ENCODE measurements around the gene BPIFB2.

Gene BPIFB2

GRCh38 chr20:33012327-33013189 lies 5.1 kb downstream of the BPIFB2 start:
- Histone ChIP-seq H3K9me3 (ENCODE audit: control extremely low read depth in 1 of 5, control insufficient read depth in 4 of 5, insufficient read depth in 2 of 5, low read depth in 1 of 5, low read length in 4 of 5) (no peaks in the 10 kb centered on the region), H3K4me1 (ENCODE audit: control extremely low read depth in 1 of 4, control insufficient read depth in 4 of 4, insufficient read depth in 4 of 4, low read length in 3 of 4) (no peaks in the 10 kb centered on the region), H3K36me3 (ENCODE audit: control insufficient read depth in 4 of 4, insufficient read depth in 4 of 4, low read length in 3 of 4) (no peaks in the 10 kb centered on the region), H3K27me3 (replicated peaks in 2 of 5; ENCODE audit: control insufficient read depth in 4 of 5, insufficient read depth in 5 of 5, low read length in 4 of 5) (no peaks in the 10 kb centered on the region), H3K4me3 (ENCODE audit: control insufficient read depth in 1 of 7, extremely low read depth in 1 of 7, insufficient read depth in 4 of 7, low read depth in 2 of 7, low read length in 6 of 7) (no peak overlapping the region), H3K27ac (ENCODE audit: insufficient read depth in 1 of 2, low read depth in 1 of 2, low read length in 2 of 2, poor library complexity in 1 of 2, severe bottlenecking in 2 of 2) (no peak overlapping the region)
- ChIA-PET POLR2A (no interaction called here), CTCF (interaction anchor here (0.9 to 1.3 kb wide), 2 partner anchors 8 to 111 kb away, joined by 3 to 4 read pairs; partner anchors contain the start of gene SUN5)
- DNase-seq: no peak
- 92% methylated on average over 14 of the region's 15 CpGs for WGBS (ENCODE audit: insufficient coverage)

- H3K27me3 ChIP-seq (replicated peaks in 2 of 5; ENCODE audit: control insufficient read depth in 4 of 5, insufficient read depth in 5 of 5, low read length in 4 of 5): no peaks in the 10 kb centered on the region
- no peaks in the 10 kb centered on the region for H3K9me3 ChIP-seq (ENCODE audit: control extremely low read depth in 1 of 5, control insufficient read depth in 4 of 5, insufficient read depth in 2 of 5, low read depth in 1 of 5, low read length in 4 of 5)
- CTCF ChIA-PET: interaction anchor here (0.9 kb wide), 1 partner anchor 9 kb away, joined by 4 read pairs; the partner anchor contains the start of gene SUN5
- H3K36me3 ChIP-seq (ENCODE audit: control insufficient read depth in 4 of 4, insufficient read depth in 4 of 4, low read length in 3 of 4): no peaks in the 10 kb centered on the region
- DNase-seq: no peak
- H3K27ac ChIP-seq (ENCODE audit: insufficient read depth in 1 of 2, low read depth in 1 of 2, low read length in 2 of 2, poor library complexity in 1 of 2, severe bottlenecking in 2 of 2): no peak overlapping the region
- H3K4me1 ChIP-seq (ENCODE audit: control extremely low read depth in 1 of 4, control insufficient read depth in 4 of 4, insufficient read depth in 4 of 4, low read length in 3 of 4): no peaks in the 10 kb centered on the region
- POLR2A ChIA-PET: no interaction called here
- WGBS (ENCODE audit: insufficient coverage): 87% methylated on average over 10 of the region's 12 CpGs
- H3K4me3 ChIP-seq (ENCODE audit: control insufficient read depth in 1 of 7, extremely low read depth in 1 of 7, insufficient read depth in 4 of 7, low read depth in 2 of 7, low read length in 6 of 7): no peak overlapping the region
Measured at GRCh38 chr20:33013701-33014326, 6.3 kb downstream of the BPIFB2 start.

GRCh38 chr20:33014336-33015113 lies 7.0 kb downstream of the BPIFB2 start:
- Histone ChIP-seq H3K4me1 (ENCODE audit: control extremely low read depth in 1 of 4, control insufficient read depth in 4 of 4, insufficient read depth in 4 of 4, low read length in 3 of 4) (no peaks in the 10 kb centered on the region), H3K27ac (ENCODE audit: insufficient read depth in 1 of 2, low read depth in 1 of 2, low read length in 2 of 2, poor library complexity in 1 of 2, severe bottlenecking in 2 of 2) (no peak overlapping the region), H3K4me3 (ENCODE audit: control insufficient read depth in 1 of 7, extremely low read depth in 1 of 7, insufficient read depth in 4 of 7, low read depth in 2 of 7, low read length in 6 of 7) (no peak overlapping the region), H3K27me3 (replicated peaks in 2 of 5; ENCODE audit: control insufficient read depth in 4 of 5, insufficient read depth in 5 of 5, low read length in 4 of 5) (no peaks in the 10 kb centered on the region), H3K36me3 (ENCODE audit: control insufficient read depth in 4 of 4, insufficient read depth in 4 of 4, low read length in 3 of 4) (no peaks in the 10 kb centered on the region), H3K9me3 (ENCODE audit: control extremely low read depth in 1 of 5, control insufficient read depth in 4 of 5, insufficient read depth in 2 of 5, low read depth in 1 of 5, low read length in 4 of 5) (no peaks in the 10 kb centered on the region)
- CTCF ChIA-PET: no interaction called here
- 99% methylated on average over 15 of the region's 16 CpGs for WGBS (ENCODE audit: insufficient coverage)
- DNase-seq: no peak
- POLR2A ChIA-PET: no interaction called here

- ChIA-PET POLR2A (no interaction called here), CTCF (no interaction called here)
- Histone ChIP-seq H3K36me3 (ENCODE audit: control insufficient read depth in 4 of 4, insufficient read depth in 4 of 4, low read length in 3 of 4) (no peaks in the 10 kb centered on the region), H3K9me3 (ENCODE audit: control extremely low read depth in 1 of 5, control insufficient read depth in 4 of 5, insufficient read depth in 2 of 5, low read depth in 1 of 5, low read length in 4 of 5) (no peaks in the 10 kb centered on the region), H3K4me3 (ENCODE audit: control insufficient read depth in 1 of 7, extremely low read depth in 1 of 7, insufficient read depth in 4 of 7, low read depth in 2 of 7, low read length in 6 of 7) (no peak overlapping the region), H3K27ac (ENCODE audit: insufficient read depth in 1 of 2, low read depth in 1 of 2, low read length in 2 of 2, poor library complexity in 1 of 2, severe bottlenecking in 2 of 2) (no peak overlapping the region), H3K27me3 (replicated peaks in 2 of 5; ENCODE audit: control insufficient read depth in 4 of 5, insufficient read depth in 5 of 5, low read length in 4 of 5) (no peaks in the 10 kb centered on the region), H3K4me1 (ENCODE audit: control extremely low read depth in 1 of 4, control insufficient read depth in 4 of 4, insufficient read depth in 4 of 4, low read length in 3 of 4) (no peaks in the 10 kb centered on the region)
- WGBS (ENCODE audit: insufficient coverage): 93% methylated on average over 10 of the region's 10 CpGs
- DNase-seq: no peak
Measured at GRCh38 chr20:33015114-33015484, 7.6 kb downstream of the BPIFB2 start.

GRCh38 chr20:33015700-33016580 lies 8.4 kb downstream of the BPIFB2 start:
- H3K27ac ChIP-seq (ENCODE audit: insufficient read depth in 1 of 2, low read depth in 1 of 2, low read length in 2 of 2, poor library complexity in 1 of 2, severe bottlenecking in 2 of 2): no peak overlapping the region
- H3K27me3 ChIP-seq (replicated peaks in 2 of 5; ENCODE audit: control insufficient read depth in 4 of 5, insufficient read depth in 5 of 5, low read length in 4 of 5): no peaks in the 10 kb centered on the region
- no peaks in the 10 kb centered on the region for H3K36me3 ChIP-seq (ENCODE audit: control insufficient read depth in 4 of 4, insufficient read depth in 4 of 4, low read length in 3 of 4)
- POLR2A ChIA-PET: no interaction called here
- no peaks in the 10 kb centered on the region for H3K9me3 ChIP-seq (ENCODE audit: control extremely low read depth in 1 of 5, control insufficient read depth in 4 of 5, insufficient read depth in 2 of 5, low read depth in 1 of 5, low read length in 4 of 5)
- no peak for DNase-seq
- H3K4me1 ChIP-seq (ENCODE audit: control extremely low read depth in 1 of 4, control insufficient read depth in 4 of 4, insufficient read depth in 4 of 4, low read length in 3 of 4): no peaks in the 10 kb centered on the region
- 86% methylated on average over 7 of the region's 15 CpGs for WGBS (ENCODE audit: insufficient coverage)
- CTCF ChIA-PET: no interaction called here
- H3K4me3 ChIP-seq (ENCODE audit: control insufficient read depth in 1 of 7, extremely low read depth in 1 of 7, insufficient read depth in 4 of 7, low read depth in 2 of 7, low read length in 6 of 7): no peak overlapping the region

GRCh38 chr20:33016581-33017109 lies 9.1 kb downstream of the BPIFB2 start:
- ChIA-PET CTCF (interaction anchor here (0.8 kb wide), 1 partner anchor 30 kb away, joined by 3 read pairs; no protein-coding TSS in a partner anchor), POLR2A (no interaction called here)
- Histone ChIP-seq H3K9me3 (ENCODE audit: control extremely low read depth in 1 of 5, control insufficient read depth in 4 of 5, insufficient read depth in 2 of 5, low read depth in 1 of 5, low read length in 4 of 5) (no peaks in the 10 kb centered on the region), H3K27ac (ENCODE audit: insufficient read depth in 1 of 2, low read depth in 1 of 2, low read length in 2 of 2, poor library complexity in 1 of 2, severe bottlenecking in 2 of 2) (no peak overlapping the region), H3K4me3 (ENCODE audit: control insufficient read depth in 1 of 7, extremely low read depth in 1 of 7, insufficient read depth in 4 of 7, low read depth in 2 of 7, low read length in 6 of 7) (no peak overlapping the region), H3K4me1 (ENCODE audit: control extremely low read depth in 1 of 4, control insufficient read depth in 4 of 4, insufficient read depth in 4 of 4, low read length in 3 of 4) (no peaks in the 10 kb centered on the region), H3K27me3 (replicated peaks in 2 of 5; ENCODE audit: control insufficient read depth in 4 of 5, insufficient read depth in 5 of 5, low read length in 4 of 5) (no peaks in the 10 kb centered on the region), H3K36me3 (ENCODE audit: control insufficient read depth in 4 of 4, insufficient read depth in 4 of 4, low read length in 3 of 4) (no peaks in the 10 kb centered on the region)
- 88% methylated on average over 5 of the region's 7 CpGs for WGBS (ENCODE audit: insufficient coverage)
- DNase-seq: no peak
